Aorta (tissue), 5 donors: ENCODE measurements around the gene SH3RF3. TPM values are rescaled to one million over a fixed set of nuclear protein-coding genes. Genes with fewer than 3 reads are reported as not detected.

Experiments used
- ATAC-seq: fragments of 200-7000 bp; cut with Tn5 transposase; one replicate; pipeline ENCODE4 v1.9.1; 2022; ENCODE audit warnings: moderate library complexity; ENCODE audit not compliant: low FRiP score
- DNase-seq, 2 donors: peaks; one replicate each; pipeline ENCODE4 v3.0.0-alpha.2; 2020
- H3K27ac ChIP-seq, 2 donors: one replicate each; pipeline ENCODE4 v1.5.1; 2013; ENCODE audit warnings: low read length in 2 of 2, mild to moderate bottlenecking in 2 of 2, moderate library complexity in 2 of 2, control low read depth in 1 of 2, inconsistent platforms in 1 of 2, low read depth in 1 of 2
- H3K27me3 ChIP-seq, 2 donors: one replicate each; pipeline ENCODE4 v1.6.1; 2013; ENCODE audit warnings: control low read depth in 1 of 2, low read length in 1 of 2, mild to moderate bottlenecking in 1 of 2, moderate library complexity in 1 of 2; ENCODE audit not compliant: insufficient read depth in 2 of 2, control insufficient read depth in 1 of 2
- H3K36me3 ChIP-seq, 2 donors: one replicate each; pipeline ENCODE4 v1.6.1; 2013; ENCODE audit warnings: control low read depth in 1 of 2, low read length in 1 of 2, mild to moderate bottlenecking in 1 of 2; ENCODE audit not compliant: insufficient read depth in 2 of 2, control insufficient read depth in 1 of 2
- H3K4me1 ChIP-seq, 2 donors: one replicate each; pipeline ENCODE4 v1.6.1; 2013; ENCODE audit warnings: low read length in 2 of 2, control low read depth in 1 of 2, mild to moderate bottlenecking in 1 of 2, moderate library complexity in 1 of 2; ENCODE audit not compliant: insufficient read depth in 2 of 2, control insufficient read depth in 1 of 2
- H3K4me3 ChIP-seq, 2 donors: one replicate each; pipeline ENCODE4 v1.5.1; 2013; ENCODE audit warnings: low read length in 2 of 2, control low read depth in 1 of 2, mild to moderate bottlenecking in 1 of 2
- H3K9me3 ChIP-seq: one replicate; pipeline ENCODE4 v1.6.1; 2013; ENCODE audit warnings: mild to moderate bottlenecking, low read length; ENCODE audit not compliant: control insufficient read depth
- WGBS, 2 donors: extraction: QIAGEN DNeasy Blood & Tissue Kit; methylation state at CpG; one replicate each; pipeline ENCODE4 v1.1.7; 2013; 5-methylcytosine and 5-hydroxymethylcytosine counted together
- intact Hi-C, 2 donors: fragments of 100-400 bp; cut with DNase I; formaldehyde crosslinking; loops; one replicate each; pipeline versions ENCODE4 v1.14.2 to v1.15.0; 2022
- polyA plus RNA-seq, 2 donors: library from polyadenylated mRNA; stranded (reverse); fragments of 200-250 nt; gene quantifications; one replicate each; pipeline ENCODE4 v1.2.3, GENCODE V29; 2013
- total RNA-seq, 2 donors: library from RNA; stranded (reverse); fragmentation: NEBNext Ultra II Directional; extraction: Animal tissue kit (Norgen Biotek cat#: 25700); gene quantifications; one replicate each; pipeline ENCODE4 v1.2.1, GENCODE V29; 2021
- donor health status: healthy with polysubstance abuse.
- donor health status: Bipolar disorder and iron deficiency.
- donor health status: DM: no; HTN: no; CAD: no.
- donor health status: DM: no; HTN: no; CAD: no.
- donor health status: DM: yes; HTN: yes; CAD: no.

SH3RF3 gene
- total and polyA plus RNA-seq, 4 donors = 3.1 to 24.4 (median 18.0) TPM

GRCh38 chr2:109410039-109410815 lies 281.2 kb downstream of the SH3RF3 start:
- H3K27ac ChIP-seq = no peak overlapping the region
- peak; percentile 61 for ATAC-seq
- DNase-seq = no peak
- H3K9me3 ChIP-seq = no peaks in the 10 kb centered on the region
- H3K4me1 ChIP-seq = no peaks in the 10 kb centered on the region
- H3K4me3 ChIP-seq = no peak overlapping the region
- H3K27me3 ChIP-seq = no peaks in the 10 kb centered on the region
- 63 to 64% methylated on average over 22 of the region's 22 CpGs for WGBS, 2 donors
- intact Hi-C loops = no loop called here
- no peaks in the 10 kb centered on the region for H3K36me3 ChIP-seq

- ATAC-seq = no peak
These were observed 282.8 kb downstream of the SH3RF3 start for GRCh38 chr2:109411640-109412325.

DNA sequence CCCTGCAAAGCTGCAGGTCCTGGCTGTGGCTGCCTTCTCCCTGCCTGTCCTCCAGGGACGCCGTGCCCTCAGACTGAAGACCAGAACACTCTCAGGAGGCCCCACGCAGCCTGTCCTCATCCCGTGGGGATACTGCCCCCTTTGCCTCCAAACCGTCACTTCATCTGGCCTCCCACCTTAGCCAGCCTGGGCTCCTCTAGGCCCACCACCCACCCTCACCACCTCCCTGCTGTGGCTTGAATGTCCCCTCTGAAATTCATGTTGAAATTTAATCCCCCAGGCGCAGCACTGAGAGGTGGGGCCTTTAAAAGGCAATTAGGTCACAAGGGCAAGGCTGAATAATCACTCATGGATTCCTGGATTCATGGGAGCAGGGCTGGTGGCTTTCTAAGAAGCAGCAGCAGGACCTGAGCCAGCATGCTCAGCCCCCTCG lies 286.6 kb downstream of the SH3RF3 start:
- H3K9me3 ChIP-seq = no peaks in the 10 kb centered on the region
- H3K36me3 ChIP-seq = no peaks in the 10 kb centered on the region
- peaks cover 0 to 4% of the 10 kb centered on the region in 2 donors for H3K4me1 ChIP-seq
- intact Hi-C loops = no loop called here
- ATAC-seq (no peak), DNase-seq (no peak)
- WGBS, 2 donors = 82 to 83% methylated on average over 7 of the region's 7 CpGs
- H3K27me3 ChIP-seq = no peaks in the 10 kb centered on the region
- no peak overlapping the region for H3K27ac ChIP-seq
- H3K4me3 ChIP-seq = no peak overlapping the region

More at GRCh38 chr2:109411640-109412325, 282.8 kb downstream of the SH3RF3 start:
- intact Hi-C loops = no loop called here
- 95% methylated on average over 19 of the region's 19 CpGs for WGBS, 2 donors
- Histone ChIP-seq H3K27ac (no peak overlapping the region), H3K36me3 (no peaks in the 10 kb centered on the region), H3K4me1 (no peaks in the 10 kb centered on the region), H3K4me3 (no peak overlapping the region), H3K27me3 (no peaks in the 10 kb centered on the region), H3K9me3 (no peaks in the 10 kb centered on the region)
- DNase-seq = no peak

- no peak overlapping the region for H3K27ac ChIP-seq
- 92 to 93% methylated on average over 10 of the region's 10 CpGs for WGBS, 2 donors
- DNase-seq = no peak
These were observed 288.8 kb downstream of the SH3RF3 start for GRCh38 chr2:109417701-109418335.

GRCh38 chr2:109418716-109419115 lies 289.7 kb downstream of the SH3RF3 start:
- WGBS, 2 donors = 86 to 91% methylated on average over 7 of the region's 7 CpGs
- ATAC-seq = no peak
- intact Hi-C loops = no loop called here

More at GRCh38 chr2:109417701-109418335, 288.8 kb downstream of the SH3RF3 start:
- Histone ChIP-seq H3K36me3 (no peaks in the 10 kb centered on the region), H3K4me3 (no peak overlapping the region), H3K4me1 (peaks cover 0 to 4% of the 10 kb centered on the region in 2 donors), H3K27me3 (no peaks in the 10 kb centered on the region), H3K9me3 (no peaks in the 10 kb centered on the region)
- ATAC-seq = no peak
- intact Hi-C loops = no loop called here

GRCh38 chr2:109419171-109419756 lies 290.3 kb downstream of the SH3RF3 start:
- ATAC-seq (no peak), DNase-seq (peak in 1 of 2 donors; percentile 61)
- WGBS, 2 donors = 86 to 89% methylated on average over 15 of the region's 15 CpGs

More at GRCh38 chr2:109418716-109419115, 289.7 kb downstream of the SH3RF3 start:
- Histone ChIP-seq H3K4me1 (peaks cover 0 to 4% of the 10 kb centered on the region in 2 donors), H3K27ac (no peak overlapping the region), H3K4me3 (no peak overlapping the region), H3K9me3 (no peaks in the 10 kb centered on the region), H3K27me3 (no peaks in the 10 kb centered on the region), H3K36me3 (no peaks in the 10 kb centered on the region)
- DNase-seq = peak in 1 of 2 donors; percentile 66

GRCh38 chr2:109419960-109420370 lies 291.0 kb downstream of the SH3RF3 start:
- H3K4me1 ChIP-seq = peaks cover 0 to 4% of the 10 kb centered on the region in 2 donors
- H3K27ac ChIP-seq = no peak overlapping the region
- no peak overlapping the region for H3K4me3 ChIP-seq
- 59 to 66% methylated on average over 5 of the region's 5 CpGs for WGBS, 2 donors
- DNase-seq (peak; percentile 54 to 74), ATAC-seq (no peak)
- peaks cover 0 to 2% of the 10 kb centered on the region in 2 donors for H3K36me3 ChIP-seq
- no peaks in the 10 kb centered on the region for H3K9me3 ChIP-seq
- intact Hi-C loops = no loop called here
- H3K27me3 ChIP-seq = no peaks in the 10 kb centered on the region

More at GRCh38 chr2:109419171-109419756, 290.3 kb downstream of the SH3RF3 start:
- Histone ChIP-seq H3K27me3 (no peaks in the 10 kb centered on the region), H3K27ac (no peak overlapping the region), H3K9me3 (no peaks in the 10 kb centered on the region), H3K4me3 (no peak overlapping the region), H3K4me1 (peaks cover 0 to 4% of the 10 kb centered on the region in 2 donors), H3K36me3 (no peaks in the 10 kb centered on the region)
- intact Hi-C loops = no loop called here

DNA sequence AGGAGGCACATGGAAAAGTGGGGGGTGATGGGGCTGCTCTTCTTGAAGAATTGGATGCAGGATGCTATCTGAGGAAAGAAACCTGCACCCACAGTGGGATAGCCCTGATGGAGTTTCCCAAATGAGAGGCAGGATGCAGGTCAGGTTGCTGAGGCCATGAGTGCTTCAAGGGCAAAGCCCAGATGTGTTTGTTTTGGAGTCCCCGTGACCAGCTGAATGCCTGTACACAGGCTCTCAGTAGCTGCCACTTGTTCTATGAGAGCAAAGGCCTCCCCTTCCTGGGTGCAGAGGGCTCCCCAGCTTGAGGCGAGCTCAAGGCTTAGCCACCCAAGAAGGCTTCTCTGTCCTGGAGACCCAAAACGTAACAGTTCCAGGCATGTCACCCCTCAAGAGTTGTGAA lies 292.1 kb downstream of the SH3RF3 start:
- ATAC-seq = no peak
- Histone ChIP-seq H3K27me3 (no peaks in the 10 kb centered on the region), H3K36me3 (peaks cover 0 to 2% of the 10 kb centered on the region in 2 donors), H3K4me3 (no peak overlapping the region), H3K4me1 (peaks cover 0 to 4% of the 10 kb centered on the region in 2 donors), H3K9me3 (no peaks in the 10 kb centered on the region), H3K27ac (no peak overlapping the region)
- 71% methylated on average over 3 of the region's 3 CpGs for WGBS, 2 donors
- peak in 1 of 2 donors; percentile 58 for DNase-seq
- intact Hi-C loops = no loop called here
